Breast epithelium (tissue), 3 donors: Measurements from ENCODE around the gene GYS1.

ENCODE experiments used
- CTCF ChIP-seq, 3 donors: fragments of 450-650 bp; IDR thresholded peaks; one replicate each; pipeline ENCODE4 v1.5.1; 2016 to 2017; ENCODE audit warnings: antibody characterized with exemption in 3 of 3, mild to moderate bottlenecking in 3 of 3, moderate library complexity in 3 of 3
- POLR2A ChIP-seq: fragments of 450-650 bp; IDR thresholded peaks from one replicate; pipeline ENCODE4 v1.6.1; 2016; ENCODE audit warnings: antibody characterized with exemption, mild to moderate bottlenecking, moderate library complexity

GRCh38 chr19:48988286-48988685, 4.8 kb downstream of the GYS1 start:
- no peak for TF ChIP-seq POLR2A
- no peak for TF ChIP-seq CTCF (IDR thresholded peaks at IDR 0.05)
